HG02798 (cell line): ENCODE measurements around the gene ZBTB24.
"Not testable (repeated sequence)": the region's sequence is repeated elsewhere in the genome, so short reads cannot be mapped to it uniquely, and the experiment has no call there.

Source experiments
- ATAC-seq: cut with Tn5 transposase; IDR thresholded peaks from one replicate; pipeline ENCODE4 v1.9.1; 2021; ENCODE audit warnings: mild to moderate bottlenecking; ENCODE audit not compliant: unreplicated experiment, poor library complexity

The ZBTB24 gene

DNA sequence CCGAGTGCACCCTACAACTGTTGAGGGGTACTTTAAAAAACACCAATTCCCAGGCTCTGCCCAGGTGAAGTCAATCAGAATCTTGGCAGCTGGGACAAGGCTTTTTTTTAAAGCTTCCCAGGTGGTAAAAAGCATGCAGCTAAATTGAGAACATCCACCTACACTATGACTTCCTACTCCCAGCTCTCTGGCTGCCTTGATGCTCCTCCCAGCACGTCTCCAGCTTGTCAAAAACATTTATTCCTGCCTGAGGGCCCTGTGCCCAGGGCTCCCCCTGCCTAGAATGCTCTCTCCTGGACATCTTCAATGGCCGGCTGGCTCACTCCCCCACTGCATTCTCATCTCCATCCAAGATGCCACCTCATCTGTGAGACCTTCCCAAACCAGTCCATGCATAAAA is 9.9 kb downstream of the ZBTB24 start:
- no peak for ATAC-seq

DNA sequence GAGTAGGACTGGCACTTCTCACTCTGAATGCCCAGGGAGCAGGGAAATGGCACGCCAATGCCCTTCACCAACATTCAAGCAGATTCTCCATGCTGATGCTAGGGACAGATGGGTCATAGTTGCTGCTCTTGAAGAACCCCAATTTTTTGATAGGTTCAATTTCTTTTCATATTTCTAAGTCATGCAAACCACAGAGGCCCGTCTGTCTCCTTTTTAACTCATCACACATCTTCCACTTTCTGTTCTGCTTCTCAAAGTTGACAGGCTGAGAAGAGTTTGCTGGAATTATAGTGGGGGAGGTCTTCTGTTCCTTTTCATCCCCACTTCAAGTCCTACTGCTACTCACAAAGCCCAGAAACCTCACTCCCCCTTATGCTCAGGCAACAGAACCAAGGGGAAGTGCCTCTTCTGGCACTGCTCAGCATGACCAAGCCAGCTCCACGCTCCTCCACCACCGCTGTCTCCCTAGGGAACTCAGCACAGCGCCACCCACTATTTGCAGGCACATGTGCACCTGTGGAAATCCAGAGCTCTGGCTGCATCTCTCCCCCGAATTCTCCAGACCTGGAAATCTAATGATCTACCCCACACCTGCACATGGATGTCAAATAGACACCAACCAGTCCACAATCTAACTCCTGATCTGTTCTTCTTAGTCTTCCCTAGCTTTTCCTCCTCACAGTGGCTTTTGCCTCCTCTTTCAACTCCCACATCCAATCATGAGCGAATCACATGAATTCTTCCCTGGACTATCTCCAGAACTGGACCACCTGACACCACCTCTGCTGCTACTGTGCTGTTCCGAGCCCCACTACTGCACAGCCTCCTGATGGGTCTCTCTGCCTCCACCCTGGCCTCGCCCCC is 10.7 kb downstream of the ZBTB24 start:
- peak; percentile 65 for ATAC-seq

DNA sequence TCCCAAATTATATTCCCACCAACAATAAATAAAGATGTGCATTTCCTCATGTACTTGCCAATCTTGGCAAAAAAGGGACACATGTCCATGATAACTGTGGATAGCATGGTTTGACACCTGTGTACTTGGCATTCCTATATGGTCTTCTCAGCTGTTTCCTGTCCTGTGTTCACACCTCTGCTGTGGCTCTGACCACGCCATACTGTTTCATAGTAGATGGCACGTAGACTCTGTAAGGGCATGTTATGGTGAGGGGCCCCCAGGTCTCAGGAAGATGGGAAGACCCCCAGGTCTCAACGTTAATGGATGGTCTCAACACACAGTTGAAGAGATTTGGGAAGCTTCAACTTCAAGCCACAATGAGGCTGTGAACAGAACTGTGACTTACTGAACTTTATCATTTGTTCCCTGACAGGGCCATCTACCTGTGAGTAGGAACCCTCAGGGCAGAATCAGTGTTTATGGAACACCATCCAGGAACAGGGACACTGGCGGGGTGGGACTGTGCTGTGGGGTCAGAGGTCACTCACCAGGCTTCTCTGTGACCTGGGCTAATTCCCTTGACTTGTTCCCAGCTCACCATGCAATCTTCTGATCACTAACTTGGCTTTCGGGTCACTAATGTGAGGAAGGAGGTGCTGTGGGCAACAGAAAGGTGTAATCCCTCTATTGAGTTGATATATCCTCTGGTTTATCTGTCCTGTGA is 11.8 kb downstream of the ZBTB24 start:
- peak; percentile 26 for ATAC-seq

DNA sequence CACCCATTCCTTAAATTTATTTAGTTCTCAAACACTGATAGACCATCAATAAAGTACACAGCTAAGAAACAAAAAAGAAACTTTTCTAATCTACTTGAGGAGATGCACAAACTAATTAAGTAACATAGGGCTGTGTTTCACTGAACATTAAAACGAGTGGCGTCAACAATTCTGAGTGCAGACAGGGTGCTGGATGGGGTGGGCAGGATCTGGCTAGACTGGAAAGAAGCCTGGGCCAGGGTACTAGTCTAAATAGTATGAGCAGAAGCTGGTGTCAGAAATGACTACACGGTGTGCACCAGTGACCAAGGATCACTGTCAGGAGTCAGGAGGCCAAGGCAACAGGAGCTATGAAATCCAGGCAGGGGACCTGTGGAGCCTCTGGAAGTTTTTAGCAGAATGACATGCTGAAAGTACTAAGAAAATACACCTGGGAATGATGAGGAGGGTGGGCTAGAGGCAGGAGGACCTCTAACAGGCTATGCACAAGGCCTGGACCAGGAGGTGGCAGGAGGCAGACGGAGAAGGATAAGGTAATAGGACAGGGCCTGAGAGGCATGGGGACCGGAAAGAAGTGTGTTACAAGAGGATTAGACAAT is 13.3 kb downstream of the ZBTB24 start:
- no peak for ATAC-seq

DNA sequence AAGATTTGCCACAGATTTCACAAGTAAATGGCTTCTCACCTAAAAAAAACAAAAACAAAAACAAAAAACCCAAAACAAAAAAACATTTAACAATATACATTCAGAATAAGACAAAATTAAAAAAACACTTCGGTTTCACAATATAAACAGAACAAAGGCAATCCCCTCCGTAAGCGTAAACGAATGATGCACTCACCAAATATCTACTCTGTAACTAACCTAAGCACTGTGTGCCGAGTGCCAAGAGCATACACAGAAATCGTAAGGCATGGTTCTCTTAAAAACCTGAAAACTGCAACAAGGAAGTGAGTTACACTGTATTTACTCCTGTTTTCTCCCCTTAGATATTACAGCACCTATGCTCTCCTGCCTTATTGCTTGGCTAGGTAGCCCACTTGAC is 15.3 kb downstream of the ZBTB24 start:
- ATAC-seq = no peak

DNA sequence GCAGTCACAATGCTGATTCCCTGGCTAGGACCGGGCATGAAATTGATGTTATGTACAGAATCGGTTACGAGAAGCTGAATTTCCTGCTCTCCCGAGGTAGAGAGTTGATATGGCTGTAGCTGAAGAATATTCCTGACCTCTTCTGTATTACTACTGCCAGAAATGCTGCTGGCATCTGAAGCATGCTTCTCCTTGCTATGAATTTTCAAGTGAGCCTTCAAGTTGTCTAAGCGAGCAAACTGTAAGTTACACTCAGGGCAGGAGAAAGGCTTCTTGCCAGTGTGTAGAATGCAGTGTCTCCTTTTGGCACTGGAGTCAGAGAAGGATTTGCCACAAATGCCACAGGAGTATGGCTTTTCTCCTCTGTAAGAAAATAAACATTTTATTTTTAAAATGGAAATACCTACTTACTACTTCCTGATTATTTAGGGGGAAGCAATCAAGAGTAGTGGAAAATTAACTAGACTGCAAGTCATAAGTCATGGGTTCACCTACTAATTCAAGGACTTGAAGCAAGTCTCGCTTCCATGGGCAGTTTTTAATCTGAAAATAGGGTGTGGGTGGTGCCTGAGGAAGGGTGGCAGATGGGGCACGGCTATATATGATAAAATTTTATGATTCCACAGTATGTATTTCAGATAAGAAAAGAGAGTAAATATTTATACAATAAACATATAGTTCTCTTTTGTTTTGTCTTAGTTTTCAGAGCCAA is 16.7 kb downstream of the ZBTB24 start:
- no peak for ATAC-seq

DNA sequence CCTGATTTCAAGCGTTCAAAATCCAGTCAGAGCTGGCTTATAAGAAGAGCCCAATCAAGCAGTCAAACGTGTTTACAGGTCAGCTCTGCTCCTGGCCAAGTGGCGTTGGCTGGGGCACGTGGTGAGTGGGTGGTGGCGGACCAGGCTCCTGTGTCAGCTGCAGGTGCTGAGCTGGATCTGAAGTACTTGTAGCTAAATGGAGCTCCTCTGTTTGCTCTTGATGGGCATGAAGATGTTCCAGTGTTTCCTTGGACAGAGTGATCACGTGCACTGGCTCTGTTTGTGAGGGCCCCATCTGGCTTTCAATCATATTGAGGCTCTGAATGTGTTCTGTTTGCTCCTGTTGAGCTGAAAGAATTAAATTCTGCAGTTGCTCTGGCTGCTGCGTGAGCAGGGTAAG is 17.2 kb downstream of the ZBTB24 start:
- ATAC-seq = no peak

DNA sequence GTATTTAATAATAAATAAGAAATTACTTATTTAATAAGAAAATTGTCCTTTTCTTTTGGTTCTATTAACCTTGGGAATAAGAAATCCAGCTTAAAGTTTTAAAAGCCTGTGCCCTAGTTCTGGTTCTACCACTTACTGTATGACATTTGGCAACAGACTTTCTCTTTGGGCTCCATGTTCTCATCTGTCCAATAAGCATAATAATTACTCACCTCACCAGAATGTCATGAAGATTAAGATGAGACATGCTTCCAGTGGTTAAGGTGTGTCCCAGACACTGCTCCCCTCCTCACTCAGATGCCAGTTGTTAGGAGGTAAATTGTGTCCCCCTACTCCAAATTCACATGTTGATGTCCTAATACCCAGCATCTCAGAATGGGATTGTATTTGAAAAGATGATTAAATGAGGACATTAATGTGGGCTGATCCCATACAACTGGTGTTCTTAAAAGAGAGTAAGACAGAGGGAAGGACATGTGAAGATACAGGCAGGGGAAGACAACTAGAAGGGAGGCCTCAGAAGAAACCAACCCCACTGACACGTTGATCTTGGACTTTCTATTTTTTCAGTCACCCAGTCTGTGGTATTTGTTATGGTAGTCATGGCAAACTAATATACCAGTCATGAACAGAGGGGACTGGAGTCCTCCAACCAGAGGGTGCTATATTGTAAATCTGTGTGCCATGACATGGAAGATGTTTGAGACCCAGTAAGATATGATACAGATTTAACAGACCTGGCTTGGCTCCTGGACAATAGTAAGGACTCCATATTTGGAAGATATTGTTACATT is 21.1 kb downstream of the ZBTB24 start:
- ATAC-seq = no peak

DNA sequence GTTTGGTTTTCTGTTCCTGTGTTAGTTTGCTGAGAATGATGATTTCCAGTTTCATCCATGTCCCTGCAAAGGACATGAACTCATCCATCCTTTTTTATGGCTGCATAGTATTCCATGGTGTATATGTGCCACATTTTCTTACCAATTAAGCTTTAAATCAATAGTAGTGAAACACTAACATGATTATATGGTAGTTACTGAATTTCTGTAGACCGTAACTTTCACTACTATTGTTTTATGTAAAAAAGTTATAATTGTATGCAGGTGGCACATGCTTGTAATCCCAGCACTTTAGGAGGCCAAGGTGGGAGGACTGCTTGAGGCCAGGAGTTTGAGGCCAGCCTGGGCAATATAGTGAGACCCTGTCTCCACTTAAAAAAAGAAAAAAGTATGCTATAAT is 21.8 kb downstream of the ZBTB24 start:
- not testable (repeated sequence) for ATAC-seq

DNA sequence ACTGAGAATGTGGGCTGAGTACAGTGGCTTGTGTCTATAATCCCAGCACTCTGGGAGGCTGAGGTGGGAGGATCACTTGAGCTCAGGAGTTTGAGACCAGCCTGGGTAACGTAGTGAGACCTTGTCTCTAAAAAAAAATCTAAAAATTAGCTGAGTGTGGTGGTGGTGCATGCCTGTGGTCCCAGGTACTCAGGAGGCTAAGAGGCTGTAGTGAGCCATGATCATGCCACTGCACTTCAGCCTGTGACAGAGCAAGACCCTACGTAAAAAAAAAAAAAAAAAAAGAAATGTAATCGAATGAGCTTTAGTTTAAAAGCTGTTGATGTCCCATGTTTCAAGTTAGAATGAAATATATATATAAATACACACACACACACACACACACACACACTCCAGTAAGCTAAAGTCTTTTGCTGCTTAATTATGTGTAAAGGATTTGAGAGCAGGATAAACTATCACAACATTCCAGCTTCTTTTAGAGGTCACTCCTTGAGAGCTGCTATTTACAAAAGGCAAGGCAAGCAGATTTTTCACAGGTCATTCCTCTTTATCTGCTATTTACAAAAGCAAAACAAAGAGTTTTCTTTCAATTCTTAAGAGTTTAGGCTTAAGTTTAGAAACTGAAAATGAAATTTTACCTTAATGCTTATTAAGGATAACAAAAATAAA is 22.7 kb downstream of the ZBTB24 start:
- ATAC-seq = no peak

DNA sequence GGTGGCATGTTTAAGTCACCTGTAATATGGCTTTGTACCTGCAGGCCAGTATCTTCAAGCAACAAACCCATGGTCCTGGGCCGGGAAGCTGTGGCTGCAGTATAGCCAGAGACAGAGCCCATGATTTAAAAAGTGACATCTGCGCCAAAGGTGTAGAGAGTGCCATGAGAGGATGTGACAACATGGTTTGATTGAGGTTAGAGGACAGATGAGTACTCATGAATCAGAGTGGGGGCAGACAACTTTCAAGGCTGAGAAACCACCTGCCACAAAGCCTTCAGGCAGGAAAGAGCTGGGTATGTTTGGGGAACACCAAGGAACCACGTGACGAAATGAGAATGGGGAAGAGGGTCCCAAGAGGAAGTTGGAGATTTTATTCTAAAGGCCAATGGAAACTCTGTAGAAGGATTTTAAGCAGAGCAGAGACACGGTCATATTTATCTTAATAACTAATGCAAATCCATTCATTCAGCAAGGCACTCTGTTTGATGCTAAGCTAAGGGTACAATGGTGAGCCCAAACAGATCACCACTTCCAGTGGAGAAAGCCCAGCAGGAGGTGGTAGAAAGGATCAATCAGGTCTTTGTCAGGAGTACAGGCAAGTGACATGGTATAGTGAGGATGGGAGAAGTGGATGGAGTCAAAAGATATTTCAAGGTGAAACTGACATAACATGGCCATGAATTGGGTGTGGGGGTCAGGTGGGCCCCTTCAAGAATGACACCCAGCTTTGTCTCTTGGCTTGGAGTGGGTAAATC is 24.1 kb downstream of the ZBTB24 start:
- peak; percentile 22 for ATAC-seq

DNA sequence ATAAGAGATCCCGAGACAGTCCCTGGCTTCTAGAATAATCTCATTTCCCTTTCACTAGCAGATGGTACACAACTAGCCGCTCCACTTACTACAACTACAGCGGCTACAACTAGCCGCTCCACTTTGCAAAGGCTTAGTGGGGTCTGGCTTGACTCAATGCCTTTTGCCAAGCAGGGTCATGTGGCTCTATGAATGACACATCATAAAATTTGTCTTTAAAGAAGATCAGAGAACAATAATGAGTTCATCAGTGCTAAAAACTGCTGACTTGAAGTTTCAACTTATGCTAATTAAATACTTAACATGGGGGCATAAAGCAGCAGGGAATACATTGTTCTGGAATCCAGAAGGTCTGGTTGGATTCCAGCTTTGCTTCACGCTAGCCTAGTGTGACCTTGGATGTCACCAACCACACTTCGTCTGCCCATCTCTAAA is 25.4 kb downstream of the ZBTB24 start:
- no peak for ATAC-seq

DNA sequence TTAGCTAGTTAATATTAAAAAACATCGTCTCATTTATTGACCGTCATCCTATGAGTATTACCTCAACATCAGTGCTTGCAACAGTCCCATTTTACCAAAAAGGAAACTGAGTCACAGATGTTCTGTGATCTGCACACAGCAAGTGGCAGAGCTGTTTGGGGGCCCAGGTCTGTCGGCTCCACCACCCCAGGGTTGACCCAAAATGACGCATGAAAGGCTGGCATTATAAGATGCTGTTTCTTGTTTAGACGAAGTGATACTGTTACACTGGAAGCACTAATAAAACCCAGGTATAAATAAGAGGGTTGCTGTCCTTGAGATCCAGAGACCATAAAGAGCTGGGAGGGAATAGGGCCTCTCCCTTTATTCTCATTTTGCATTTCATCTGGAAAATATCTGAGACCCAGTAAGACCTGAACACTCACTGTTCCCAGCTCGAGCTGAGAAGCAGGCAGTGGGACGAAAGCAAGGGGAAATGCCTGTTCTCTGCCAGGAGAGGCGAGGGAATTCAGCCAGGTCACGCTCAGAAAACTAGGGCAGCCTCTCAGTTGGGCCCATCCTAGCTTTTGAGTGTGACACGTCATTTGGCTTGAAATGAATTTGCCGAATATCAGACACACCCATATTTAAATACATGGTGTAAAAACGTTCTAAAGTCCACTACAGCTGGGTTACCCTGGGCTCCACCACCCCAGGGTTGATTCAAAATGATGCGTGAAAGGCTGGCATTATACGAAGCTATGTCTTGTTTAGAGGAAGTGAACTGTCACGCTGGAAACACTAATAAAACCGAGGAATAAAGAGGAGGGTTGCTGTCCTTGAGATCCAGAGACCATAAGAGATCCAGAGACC is 26.1 kb downstream of the ZBTB24 start:
- ATAC-seq = no peak

DNA sequence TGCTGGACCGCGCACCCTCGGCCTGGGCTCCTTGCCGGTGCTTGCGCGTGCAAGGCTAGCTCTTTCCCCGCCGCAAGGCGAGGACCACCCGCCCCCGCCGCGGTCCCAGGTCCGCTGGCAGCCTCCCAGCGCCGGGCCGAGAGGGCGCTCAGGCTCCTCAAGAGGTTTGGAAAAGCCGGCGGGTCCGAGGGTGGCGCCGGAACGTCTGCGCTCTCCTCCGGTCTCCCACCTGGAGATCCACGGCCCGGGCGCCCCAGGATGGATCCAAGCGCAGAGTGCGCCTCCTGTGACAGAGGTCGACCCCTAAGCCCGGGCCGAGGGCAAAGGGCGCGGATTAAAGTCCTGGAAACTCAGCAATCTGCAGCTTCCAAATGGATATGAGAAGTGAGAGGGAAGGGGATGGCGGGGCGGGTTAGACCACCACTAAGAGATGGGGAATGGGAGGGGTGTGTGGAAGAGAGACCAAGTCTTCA is 26.9 kb downstream of the ZBTB24 start:
- no peak for ATAC-seq

DNA sequence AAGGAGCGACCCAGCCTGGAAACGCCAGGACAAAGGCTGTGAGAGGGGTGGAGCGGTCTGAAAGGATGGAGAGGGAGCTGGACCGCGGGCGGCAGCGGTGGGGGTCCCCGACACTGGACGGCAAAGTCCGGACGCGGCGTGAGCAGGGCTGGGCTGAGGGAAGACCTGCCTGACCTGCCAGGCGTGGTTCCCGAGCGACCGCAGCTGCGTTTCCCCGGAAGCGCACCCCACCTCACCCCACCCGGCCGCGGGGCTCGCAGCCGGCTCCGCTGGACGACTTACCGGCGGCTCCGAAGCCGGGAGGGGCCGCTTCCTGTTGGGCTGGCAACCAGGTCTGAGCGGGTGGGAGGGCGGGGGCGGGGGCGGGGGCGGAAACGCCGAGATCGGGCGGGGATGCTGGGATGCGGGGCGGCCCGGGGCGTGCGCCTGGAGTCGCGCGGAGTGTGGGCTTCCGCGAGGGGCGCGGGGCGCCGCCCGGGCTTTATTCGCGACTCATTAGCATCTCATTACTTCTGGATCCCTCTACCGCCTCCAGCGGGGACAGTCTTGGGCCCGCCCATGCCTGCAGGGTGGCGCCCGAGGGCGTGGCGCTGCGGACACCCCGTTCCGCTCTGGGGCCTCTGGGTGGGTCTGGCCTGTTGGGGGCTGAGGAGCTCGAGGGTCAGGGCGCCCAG is 27.4 kb downstream of the ZBTB24 start, which contains the start of gene MICAL1:
TSS of gene MICAL1 (minus strand) at position 336 of the 674 bp plus-strand sequence. CDS start 1,576 bp downstream, outside the sequence.
- ATAC-seq = peak; percentile 76

DNA sequence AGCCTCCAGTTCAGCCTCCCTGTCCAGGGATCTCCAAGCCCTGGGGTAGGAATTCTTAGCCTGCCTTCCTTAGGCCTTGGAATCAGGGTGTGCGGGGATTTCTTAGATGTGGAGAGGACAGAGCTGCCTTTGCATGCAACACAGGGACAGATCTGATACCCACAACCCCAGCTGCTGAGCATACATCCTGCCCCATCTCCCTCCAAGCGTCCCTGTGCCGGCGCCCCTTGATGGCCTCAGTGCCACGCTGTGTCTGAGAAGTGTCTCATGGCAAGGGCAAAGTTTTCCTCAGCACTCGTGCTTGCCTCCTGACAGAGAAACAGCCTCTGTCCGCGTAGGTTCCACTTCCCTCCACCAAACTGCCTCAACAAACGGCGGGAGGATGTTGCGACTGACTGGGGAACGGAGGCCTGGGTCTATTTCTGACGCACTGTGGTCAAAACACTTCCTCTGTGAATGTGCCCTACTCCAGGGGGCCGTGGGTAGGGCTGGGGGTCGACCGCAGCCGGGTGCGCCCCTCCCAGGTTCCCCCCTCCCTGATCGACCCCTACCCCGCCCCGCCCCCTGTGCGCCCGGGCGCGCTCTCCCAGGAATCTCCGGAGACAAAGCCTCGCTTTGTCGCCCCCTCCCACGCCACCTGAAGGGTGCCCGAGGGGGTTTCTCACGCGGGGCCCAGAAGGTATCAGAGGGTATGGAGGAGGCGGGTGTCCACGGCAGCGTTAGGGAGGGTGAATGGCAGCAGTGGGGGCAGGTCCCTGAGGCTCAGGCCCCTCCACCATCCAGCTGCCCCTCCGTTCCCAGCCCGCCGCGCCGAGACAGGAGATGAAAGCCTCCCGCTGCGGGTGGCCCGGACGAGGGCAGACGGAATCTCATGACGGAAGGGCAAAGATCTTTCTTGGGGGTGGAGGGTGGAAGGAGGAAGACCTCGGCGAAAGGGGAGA is 28.3 kb downstream of the ZBTB24 start:
- ATAC-seq = peak; percentile 24
